Effector CD4-positive, alpha-beta T cell (primary cell): ENCODE measurements around the gene RBM41.

Experiments used
- DNase-seq: peaks from one replicate; pipeline ENCODE4 v3.0.0-alpha.2; 2020

Gene RBM41

GRCh38 chrX:107025545-107025944 is 93.1 kb downstream of the RBM41 start:
- DNase-seq, result no peak

- DNase-seq, result no peak
Measured at GRCh38 chrX:107014936-107015335, 103.7 kb downstream of the RBM41 start.
